HG03097 (cell line): ENCODE results near the gene NUP93.

Experiments used
- ATAC-seq: cut with Tn5 transposase; IDR thresholded peaks from one replicate; pipeline ENCODE4 v1.9.1; 2021; ENCODE audit not compliant: unreplicated experiment, low FRiP score

The NUP93 gene

GRCh38 chr16:56841659-56842058 lies 111.7 kb downstream of the NUP93 start:
- ATAC-seq: no peak

- ATAC-seq: no peak
These were observed 112.2 kb downstream of the NUP93 start for GRCh38 chr16:56842133-56842532.

- no peak for ATAC-seq
These were observed 114.1 kb downstream of the NUP93 start for GRCh38 chr16:56844056-56844455.

- no peak for ATAC-seq
These were observed 117.4 kb downstream of the NUP93 start for GRCh38 chr16:56847173-56847910.

- ATAC-seq: no peak
These were observed 118.4 kb downstream of the NUP93 start for GRCh38 chr16:56848029-56848936.

GRCh38 chr16:56848955-56849689 lies 119.2 kb downstream of the NUP93 start:
- ATAC-seq: no peak

- ATAC-seq: no peak
These were observed 120.1 kb downstream of the NUP93 start for GRCh38 chr16:56849690-56850680.

- ATAC-seq: no peak
These were observed 121.9 kb downstream of the NUP93 start for GRCh38 chr16:56851671-56852400.

GRCh38 chr16:56852401-56852730 lies 122.4 kb downstream of the NUP93 start:
- no peak for ATAC-seq

GRCh38 chr16:56852968-56853367 lies 123.0 kb downstream of the NUP93 start:
- ATAC-seq: no peak

- no peak for ATAC-seq
These were observed 125.3 kb downstream of the NUP93 start for GRCh38 chr16:56855201-56855600.

GRCh38 chr16:56855946-56856345 lies 126.0 kb downstream of the NUP93 start:
- ATAC-seq: no peak

GRCh38 chr16:56856876-56857447 lies 127.0 kb downstream of the NUP93 start:
- no peak for ATAC-seq

GRCh38 chr16:56858374-56858773 lies 128.4 kb downstream of the NUP93 start:
- no peak for ATAC-seq

- ATAC-seq: no peak
These were observed 129.7 kb downstream of the NUP93 start for GRCh38 chr16:56859636-56860035.

- peak; percentile 67 for ATAC-seq
These were observed 130.5 kb downstream of the NUP93 start for GRCh38 chr16:56860226-56861020.

GRCh38 chr16:56861092-56861610 lies 131.2 kb downstream of the NUP93 start:
- ATAC-seq: peak; percentile 3

- ATAC-seq: no peak
These were observed 131.8 kb downstream of the NUP93 start for GRCh38 chr16:56861756-56862155.
